ENCODE data around the gene CEP250.

Gene CEP250

DNA sequence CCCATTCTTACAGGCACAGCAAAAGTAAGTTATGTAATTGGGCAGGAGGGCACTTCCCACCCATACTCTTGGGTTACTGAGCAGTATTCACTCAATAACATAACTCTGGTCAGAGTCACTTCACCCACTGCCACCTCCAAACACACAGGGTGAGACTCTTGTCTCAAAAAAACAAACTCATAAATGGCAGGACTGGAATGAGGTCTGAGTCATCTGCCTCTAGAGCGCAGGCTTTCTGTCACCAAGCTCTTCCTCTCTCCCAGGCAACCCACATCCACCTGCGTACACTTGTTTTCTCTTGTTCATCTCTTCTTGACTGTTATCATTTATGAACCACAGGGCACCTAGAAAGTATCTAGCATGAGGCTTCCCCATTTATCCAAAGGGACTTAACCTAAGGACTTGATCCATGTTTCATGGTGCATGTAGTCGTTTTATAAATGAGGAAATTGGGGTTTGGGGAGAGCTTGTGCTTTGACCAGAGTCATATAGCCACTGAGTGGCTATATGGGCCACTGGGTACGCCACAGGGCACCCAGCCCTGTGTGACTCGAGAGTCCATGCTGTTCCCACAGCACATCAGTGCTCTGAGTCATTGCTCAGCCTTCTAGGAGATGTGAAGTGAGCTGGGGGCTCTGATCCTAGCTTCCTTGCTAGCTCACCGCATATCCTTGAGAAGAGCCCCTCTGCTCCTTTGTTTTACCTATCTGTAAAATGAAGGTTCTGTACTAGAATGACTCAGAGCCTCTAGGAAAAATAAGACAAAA lies 51.7 kb downstream of the CEP250 start:
- TF ChIP-seq FOXP2 (optimal IDR thresholded peaks at IDR 0.05; ENCODE audit: borderline replicate concordance, extremely low read depth, extremely low read length, insufficient read depth) (no peak), TAF1 (IDR thresholded peaks at IDR 0.05; ENCODE audit: borderline replicate concordance, insufficient read depth, low read length) (no peak), POLR2AphosphoS5 (IDR thresholded peaks at IDR 0.05; ENCODE audit: low read depth, low read length) (no peak), SIN3A (IDR thresholded peaks at IDR 0.05; ENCODE audit: borderline replicate concordance, insufficient read depth, low read length) (no peak)
- TF ChIP-seq, protein P1, sequence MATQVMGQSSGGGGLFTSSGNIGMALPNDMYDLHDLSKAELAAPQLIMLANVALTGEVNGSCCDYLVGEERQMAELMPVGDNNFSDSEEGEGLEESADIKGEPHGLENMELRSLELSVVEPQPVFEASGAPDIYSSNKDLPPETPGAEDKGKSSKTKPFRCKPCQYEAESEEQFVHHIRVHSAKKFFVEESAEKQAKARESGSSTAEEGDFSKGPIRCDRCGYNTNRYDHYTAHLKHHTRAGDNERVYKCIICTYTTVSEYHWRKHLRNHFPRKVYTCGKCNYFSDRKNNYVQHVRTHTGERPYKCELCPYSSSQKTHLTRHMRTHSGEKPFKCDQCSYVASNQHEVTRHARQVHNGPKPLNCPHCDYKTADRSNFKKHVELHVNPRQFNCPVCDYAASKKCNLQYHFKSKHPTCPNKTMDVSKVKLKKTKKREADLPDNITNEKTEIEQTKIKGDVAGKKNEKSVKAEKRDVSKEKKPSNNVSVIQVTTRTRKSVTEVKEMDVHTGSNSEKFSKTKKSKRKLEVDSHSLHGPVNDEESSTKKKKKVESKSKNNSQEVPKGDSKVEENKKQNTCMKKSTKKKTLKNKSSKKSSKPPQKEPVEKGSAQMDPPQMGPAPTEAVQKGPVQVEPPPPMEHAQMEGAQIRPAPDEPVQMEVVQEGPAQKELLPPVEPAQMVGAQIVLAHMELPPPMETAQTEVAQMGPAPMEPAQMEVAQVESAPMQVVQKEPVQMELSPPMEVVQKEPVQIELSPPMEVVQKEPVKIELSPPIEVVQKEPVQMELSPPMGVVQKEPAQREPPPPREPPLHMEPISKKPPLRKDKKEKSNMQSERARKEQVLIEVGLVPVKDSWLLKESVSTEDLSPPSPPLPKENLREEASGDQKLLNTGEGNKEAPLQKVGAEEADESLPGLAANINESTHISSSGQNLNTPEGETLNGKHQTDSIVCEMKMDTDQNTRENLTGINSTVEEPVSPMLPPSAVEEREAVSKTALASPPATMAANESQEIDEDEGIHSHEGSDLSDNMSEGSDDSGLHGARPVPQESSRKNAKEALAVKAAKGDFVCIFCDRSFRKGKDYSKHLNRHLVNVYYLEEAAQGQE (IDR thresholded peaks at IDR 0.05; ENCODE audit: insufficient read depth in 1 of 2, low read depth in 2 of 2, low read length in 2 of 2), result no peak

DNA sequence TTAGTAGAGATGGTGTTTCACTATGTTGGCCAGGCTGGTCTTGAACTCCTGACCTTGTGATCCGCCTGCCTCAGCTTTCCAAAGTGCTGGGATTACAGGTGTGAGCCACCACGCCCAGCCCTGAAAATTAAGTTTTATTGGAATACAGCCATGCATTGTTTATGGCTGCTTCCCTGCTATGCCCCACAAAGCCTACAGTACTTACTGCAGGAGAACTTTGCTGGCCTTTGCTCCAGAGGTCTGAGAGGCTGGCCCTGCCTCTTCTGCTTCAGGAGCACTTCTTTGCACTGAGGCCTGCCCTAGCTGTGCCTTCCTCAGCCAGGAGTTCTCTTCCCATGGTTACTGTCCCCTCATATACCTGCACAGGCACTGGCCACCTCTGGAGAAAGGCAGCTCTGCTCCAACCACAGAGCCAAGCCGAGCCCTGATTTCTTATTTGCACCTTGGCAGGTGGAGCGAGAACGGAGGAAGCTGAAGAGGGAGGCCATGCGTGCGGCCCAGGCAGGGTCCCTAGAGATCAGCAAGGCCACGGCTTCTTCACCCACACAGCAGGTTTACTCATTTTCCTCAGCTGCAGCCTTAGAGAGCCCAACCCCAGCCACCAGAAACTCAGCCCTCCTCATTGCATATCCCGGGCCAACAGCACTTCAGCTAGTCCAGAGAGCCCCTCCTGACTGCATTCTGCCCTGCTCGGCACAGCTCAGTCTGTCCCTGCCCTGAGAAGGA lies 53.3 kb downstream of the CEP250 start:
- TF ChIP-seq FOXP2 (optimal IDR thresholded peaks at IDR 0.05; ENCODE audit: borderline replicate concordance, extremely low read depth, extremely low read length, insufficient read depth), result no peak
- no peak for TF ChIP-seq SIN3A (IDR thresholded peaks at IDR 0.05; ENCODE audit: borderline replicate concordance, insufficient read depth, low read length)
- TF ChIP-seq TAF1 (IDR thresholded peaks at IDR 0.05; ENCODE audit: borderline replicate concordance, insufficient read depth, low read length), result no peak
- TF ChIP-seq, protein P1 (IDR thresholded peaks at IDR 0.05; ENCODE audit: insufficient read depth in 1 of 2, low read depth in 2 of 2, low read length in 2 of 2), result no peak
- no peak for TF ChIP-seq POLR2AphosphoS5 (IDR thresholded peaks at IDR 0.05; ENCODE audit: low read depth, low read length)

DNA sequence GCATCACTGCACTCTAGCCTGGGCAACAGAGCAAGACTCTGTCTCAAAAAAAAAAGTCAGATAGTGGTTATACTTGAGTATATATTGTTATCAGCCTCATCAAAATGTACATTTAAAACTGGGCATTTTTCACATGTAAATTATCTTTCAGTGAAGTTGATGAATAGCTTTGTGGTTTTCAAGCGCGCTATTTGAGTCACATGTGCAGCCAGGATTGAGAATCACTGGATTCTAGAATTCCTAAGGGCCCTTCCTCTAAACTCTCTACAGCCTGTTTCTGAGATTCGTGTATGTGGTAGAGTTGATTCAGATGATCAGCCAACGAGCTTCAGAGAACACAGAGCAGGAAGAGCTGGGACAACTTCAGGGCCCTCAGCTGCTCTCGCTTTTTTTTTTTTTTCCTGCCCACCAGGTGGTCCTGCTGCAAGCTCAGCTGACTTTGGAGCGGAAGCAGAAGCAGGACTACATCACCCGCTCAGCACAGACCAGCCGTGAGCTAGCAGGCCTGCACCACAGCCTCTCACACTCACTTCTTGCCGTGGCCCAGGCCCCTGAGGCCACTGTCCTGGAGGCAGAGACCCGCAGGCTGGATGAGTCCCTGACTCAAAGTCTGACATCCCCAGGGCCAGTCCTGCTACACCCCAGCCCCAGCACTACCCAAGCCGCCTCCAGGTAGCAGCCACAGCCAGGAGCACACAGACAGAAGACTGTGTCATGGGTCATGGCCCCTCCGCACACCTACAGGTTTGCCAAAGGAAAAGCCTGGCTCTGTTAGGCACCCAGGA lies 55.7 kb downstream of the CEP250 start:
- TF ChIP-seq, protein P1 (IDR thresholded peaks at IDR 0.05; ENCODE audit: insufficient read depth in 1 of 2, low read depth in 2 of 2, low read length in 2 of 2), result no peak
- TF ChIP-seq TAF1 (IDR thresholded peaks at IDR 0.05; ENCODE audit: borderline replicate concordance, insufficient read depth, low read length) (no peak), POLR2AphosphoS5 (IDR thresholded peaks at IDR 0.05; ENCODE audit: low read depth, low read length) (no peak), FOXP2 (optimal IDR thresholded peaks at IDR 0.05; ENCODE audit: borderline replicate concordance, extremely low read depth, extremely low read length, insufficient read depth) (no peak), SIN3A (IDR thresholded peaks at IDR 0.05; ENCODE audit: borderline replicate concordance, insufficient read depth, low read length) (no peak)

DNA sequence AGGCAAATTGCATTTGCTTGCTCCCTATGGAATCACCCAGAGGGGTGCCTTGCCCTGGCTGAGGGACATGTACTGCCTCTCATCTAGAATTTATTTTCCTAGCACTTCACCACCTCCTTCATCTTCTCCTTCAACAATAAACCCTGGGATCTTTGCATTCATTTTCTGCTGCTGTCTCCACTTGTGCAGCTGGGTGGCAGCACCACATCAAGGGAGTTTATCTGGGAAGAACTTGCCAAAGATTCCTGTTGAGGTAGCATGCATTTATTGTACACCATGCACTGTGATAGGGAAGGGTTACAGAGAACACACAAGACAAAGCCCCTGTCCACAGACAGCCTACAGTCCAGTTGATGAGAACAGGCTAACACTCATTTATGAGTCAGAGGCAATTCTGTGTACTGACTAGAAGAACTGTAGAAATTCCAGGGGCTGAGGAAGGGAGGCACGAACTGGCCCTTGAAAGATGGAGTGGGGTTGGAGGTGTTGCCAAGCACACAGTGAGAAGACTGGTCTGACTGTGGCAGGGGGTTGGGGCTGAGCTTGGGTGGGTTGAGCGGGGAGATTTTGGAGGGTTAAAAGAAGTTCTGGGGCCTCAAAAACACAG lies 56.5 kb downstream of the CEP250 start:
- TF ChIP-seq SIN3A (IDR thresholded peaks at IDR 0.05; ENCODE audit: borderline replicate concordance, insufficient read depth, low read length) (no peak), FOXP2 (optimal IDR thresholded peaks at IDR 0.05; ENCODE audit: borderline replicate concordance, extremely low read depth, extremely low read length, insufficient read depth) (no peak), POLR2AphosphoS5 (IDR thresholded peaks at IDR 0.05; ENCODE audit: low read depth, low read length) (no peak), TAF1 (IDR thresholded peaks at IDR 0.05; ENCODE audit: borderline replicate concordance, insufficient read depth, low read length) (no peak)
- TF ChIP-seq, protein P1 (IDR thresholded peaks at IDR 0.05; ENCODE audit: insufficient read depth in 1 of 2, low read depth in 2 of 2, low read length in 2 of 2), result no peak
